ENCODE measurements around the gene ADAMTS18.

ADAMTS18 gene

DNA sequence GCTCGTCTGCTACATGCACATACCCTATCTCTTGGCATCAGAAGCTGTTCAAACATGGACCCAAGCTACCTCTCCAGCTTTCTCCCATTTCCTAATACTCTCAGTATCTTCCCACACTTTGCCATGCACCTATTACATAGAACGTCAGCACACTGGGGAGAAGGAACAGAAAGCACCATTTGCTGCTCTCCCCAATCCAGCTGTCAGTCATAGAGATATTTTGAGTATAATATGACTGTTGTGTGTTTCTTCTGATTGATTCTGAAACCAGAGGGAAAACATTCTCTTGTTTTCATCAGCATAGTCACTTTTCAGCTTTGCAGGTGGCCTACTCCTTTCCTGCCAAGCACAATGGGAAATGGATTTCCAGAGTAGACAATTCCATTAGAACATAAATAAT is 107.1 kb downstream of the ADAMTS18 start:
- Histone ChIP-seq H3F3A (ENCODE audit: low read depth) (no peaks in the 10 kb centered on the region), H3K4me1 (ENCODE audit: insufficient read depth, low read length, poor library complexity, severe bottlenecking) (peaks cover 14% of the 10 kb centered on the region), H3K9me2 (replicated peaks; ENCODE audit: low read depth, low read length) (no peaks in the 10 kb centered on the region), H3K9ac (ENCODE audit: low read depth, low read length, poor library complexity, severe bottlenecking) (no peak overlapping the region), H3K27me3 (ENCODE audit: insufficient read depth, low read length, poor library complexity, severe bottlenecking) (no peaks in the 10 kb centered on the region), H3K36me3 (ENCODE audit: insufficient read depth, low read length) (no peaks in the 10 kb centered on the region), H3K9me3 (ENCODE audit: insufficient read depth, low read depth, low read length) (no peaks in the 10 kb centered on the region), H4K20me1 (ENCODE audit: insufficient read depth, low read length, poor library complexity, severe bottlenecking) (no peaks in the 10 kb centered on the region), H3K4me2 (ENCODE audit: low read depth, low read length, poor library complexity, severe bottlenecking) (no peak overlapping the region), H2AFZ (ENCODE audit: low read length) (no peak overlapping the region), H3K4me3 (ENCODE audit: low read length, poor library complexity, severe bottlenecking) (no peak overlapping the region), H3K79me2 (ENCODE audit: insufficient read depth, low read length) (no peaks in the 10 kb centered on the region)
- TF ChIP-seq CTCF (conservative IDR thresholded peaks at IDR 0.05; ENCODE audit: low read length) = no peak

DNA sequence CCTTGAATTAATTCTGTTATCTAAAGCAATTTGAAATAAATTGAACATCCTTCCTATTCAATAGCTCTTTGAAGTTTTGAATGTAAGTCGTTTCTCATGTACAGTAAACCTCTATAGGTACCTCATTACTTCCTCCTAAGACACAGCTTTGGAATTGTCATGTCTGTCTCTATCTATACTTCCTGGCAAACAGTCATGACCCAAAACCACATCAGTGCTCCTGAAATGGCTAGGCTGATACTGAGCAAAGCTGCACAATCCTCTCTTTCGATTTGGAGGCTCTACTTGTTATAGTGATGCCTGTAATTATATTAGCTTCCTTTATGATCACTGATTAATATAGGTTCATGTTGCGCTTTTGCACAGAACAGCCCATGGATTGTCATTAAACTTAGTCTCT is 110.1 kb downstream of the ADAMTS18 start:
- Histone ChIP-seq H3F3A (ENCODE audit: low read depth) (no peaks in the 10 kb centered on the region), H3K27me3 (ENCODE audit: insufficient read depth, low read length, poor library complexity, severe bottlenecking) (no peaks in the 10 kb centered on the region), H3K79me2 (ENCODE audit: insufficient read depth, low read length) (no peaks in the 10 kb centered on the region), H3K9ac (ENCODE audit: low read depth, low read length, poor library complexity, severe bottlenecking) (no peak overlapping the region), H3K4me3 (ENCODE audit: low read length, poor library complexity, severe bottlenecking) (peak overlapping the region; percentile 3), H3K4me1 (ENCODE audit: insufficient read depth, low read length, poor library complexity, severe bottlenecking) (peaks cover 14% of the 10 kb centered on the region), H4K20me1 (ENCODE audit: insufficient read depth, low read length, poor library complexity, severe bottlenecking) (no peaks in the 10 kb centered on the region), H3K9me2 (replicated peaks; ENCODE audit: low read depth, low read length) (no peaks in the 10 kb centered on the region), H3K4me2 (ENCODE audit: low read depth, low read length, poor library complexity, severe bottlenecking) (peak overlapping the region; percentile 38), H3K9me3 (ENCODE audit: insufficient read depth, low read depth, low read length) (no peaks in the 10 kb centered on the region), H2AFZ (ENCODE audit: low read length) (peak overlapping the region; percentile 15), H3K36me3 (ENCODE audit: insufficient read depth, low read length) (no peaks in the 10 kb centered on the region)
- TF ChIP-seq EZH2phosphoT487 (IDR thresholded peaks at IDR 0.05; ENCODE audit: borderline replicate concordance) (no peak), CTCF (conservative IDR thresholded peaks at IDR 0.05; ENCODE audit: low read length) (no peak)

GRCh38 chr16:77323695-77324094 is 111.1 kb downstream of the ADAMTS18 start:
- H4K20me1 ChIP-seq (ENCODE audit: insufficient read depth, low read length, poor library complexity, severe bottlenecking) = no peaks in the 10 kb centered on the region
- no peaks in the 10 kb centered on the region for H3K36me3 ChIP-seq (ENCODE audit: insufficient read depth, low read length)
- H3K79me2 ChIP-seq (ENCODE audit: insufficient read depth, low read length) = no peaks in the 10 kb centered on the region
- no peak overlapping the region for H3K9ac ChIP-seq (ENCODE audit: low read depth, low read length, poor library complexity, severe bottlenecking)
- no peaks in the 10 kb centered on the region for H3K9me3 ChIP-seq (ENCODE audit: insufficient read depth, low read depth, low read length)
- H3K27me3 ChIP-seq (ENCODE audit: insufficient read depth, low read length, poor library complexity, severe bottlenecking) = no peaks in the 10 kb centered on the region
- H3K9me2 ChIP-seq (replicated peaks; ENCODE audit: low read depth, low read length) = no peaks in the 10 kb centered on the region
- H2AFZ ChIP-seq (ENCODE audit: low read length) = peak overlapping the region; percentile 30
- H3K4me3 ChIP-seq (ENCODE audit: low read length, poor library complexity, severe bottlenecking) = no peak overlapping the region
- TF ChIP-seq EZH2phosphoT487 (IDR thresholded peaks at IDR 0.05; ENCODE audit: borderline replicate concordance) (no peak), CTCF (conservative IDR thresholded peaks at IDR 0.05; ENCODE audit: low read length) (no peak)
- H3K4me1 ChIP-seq (ENCODE audit: insufficient read depth, low read length, poor library complexity, severe bottlenecking) = peaks cover 14% of the 10 kb centered on the region
- no peaks in the 10 kb centered on the region for H3F3A ChIP-seq (ENCODE audit: low read depth)
- H3K4me2 ChIP-seq (ENCODE audit: low read depth, low read length, poor library complexity, severe bottlenecking) = peak overlapping the region; percentile 38
